Kidney (tissue), 14 donors: ENCODE measurements around the gene CGN. TPM values are rescaled to one million over a fixed set of nuclear protein-coding genes. Genes with fewer than 3 reads are reported as not detected.

Source experiments
- DNase-seq, 5 donors: peaks; one replicate each; pipeline ENCODE4 v3.0.0-alpha.2; 2013 to 2020
- FAIRE-seq: peaks from 2 replicates; lab custom pipeline; 2012; peaks lifted over from hg19 to GRCh38; lab: Jason Lieb, UNC
- H3K27ac ChIP-seq, 2 donors: one replicate each; pipeline ENCODE4 v1.7.0; 2013; ENCODE audit warnings: low read depth in 2 of 2, low read length in 2 of 2, inconsistent platforms in 1 of 2
- H3K27me3 ChIP-seq: one replicate; pipeline ENCODE4 v1.7.1; 2013; ENCODE audit warnings: low read length, inconsistent platforms; ENCODE audit not compliant: control insufficient read depth, insufficient read depth
- H3K36me3 ChIP-seq, 3 donors: one replicate each; pipeline versions ENCODE4 v1.7.0 to v1.7.1; 2013; ENCODE audit warnings: low read length in 3 of 3, control low read depth in 1 of 3, inconsistent platforms in 1 of 3; ENCODE audit not compliant: insufficient read depth in 3 of 3, control insufficient read depth in 2 of 3
- H3K4me1 ChIP-seq, 3 donors: one replicate each; pipeline versions ENCODE4 v1.7.0 to v1.7.1; 2013; ENCODE audit warnings: low read length in 3 of 3, inconsistent platforms in 1 of 3, low read depth in 1 of 3; ENCODE audit not compliant: control insufficient read depth in 2 of 3, insufficient read depth in 2 of 3
- H3K4me3 ChIP-seq, 3 donors: one replicate each; pipeline versions ENCODE4 v1.7.0 to v1.8.1; 2013; ENCODE audit warnings: low read length in 3 of 3, control low read depth in 1 of 3, inconsistent platforms in 1 of 3
- H3K9ac ChIP-seq, 3 donors: one replicate each; pipeline versions ENCODE4 v1.7.0 to v1.7.1; 2013; ENCODE audit warnings: low read length in 3 of 3, control low read depth in 1 of 3, inconsistent platforms in 1 of 3
- H3K9me3 ChIP-seq, 3 donors: one replicate each; pipeline versions ENCODE4 v1.7.0 to v1.7.1; 2013; ENCODE audit warnings: low read length in 3 of 3, control low read depth in 1 of 3, inconsistent platforms in 1 of 3; ENCODE audit not compliant: control insufficient read depth in 2 of 3, insufficient read depth in 1 of 3
- CTCF ChIP-seq: IDR thresholded peaks from 3 replicates; pipeline ENCODE4 v1.5.1; 2012; ENCODE audit warnings: mild to moderate bottlenecking, moderate library complexity, borderline replicate concordance; ENCODE audit not compliant: insufficient read depth; ENCODE audit errors: extremely low read depth
- intact Hi-C: fragments of 100-400 bp; cut with DNase I; formaldehyde crosslinking; loops from one replicate; pipeline ENCODE4 v1.11.1; 2022
- polyA plus RNA-seq: library from polyadenylated mRNA; stranded (reverse); fragments of 350-450 nt; fragmentation: Illumina TruSeq; extraction: RNeasy Lipid Tissue Mini Kit (QIAGEN cat#74804); gene quantifications from one replicate; pipeline ENCODE4 v1.2.3, GENCODE V29; 2014; ENCODE audit warnings: low read depth, low replicate concordance; ENCODE audit not compliant: insufficient read depth
- total RNA-seq: library from RNA; stranded (reverse); fragmentation: NEBNext Ultra II Directional; extraction: Animal tissue kit (Norgen Biotek cat#: 25700); gene quantifications from one replicate; pipeline ENCODE4 v1.2.1, GENCODE V29; 2021
- donor health status: control.
- donor health status: control.
- donor health status: control.
- donor health status: control.
- donor health status: control.
- donor health status: DM: yes; HTN: yes; CAD: no.
- donor health status: Normal renal cell carcinoma (clear cell type).

The CGN gene
- total and polyA plus RNA-seq, 2 donors from 2014 or later, result 24.0 to 41.6 TPM

DNA sequence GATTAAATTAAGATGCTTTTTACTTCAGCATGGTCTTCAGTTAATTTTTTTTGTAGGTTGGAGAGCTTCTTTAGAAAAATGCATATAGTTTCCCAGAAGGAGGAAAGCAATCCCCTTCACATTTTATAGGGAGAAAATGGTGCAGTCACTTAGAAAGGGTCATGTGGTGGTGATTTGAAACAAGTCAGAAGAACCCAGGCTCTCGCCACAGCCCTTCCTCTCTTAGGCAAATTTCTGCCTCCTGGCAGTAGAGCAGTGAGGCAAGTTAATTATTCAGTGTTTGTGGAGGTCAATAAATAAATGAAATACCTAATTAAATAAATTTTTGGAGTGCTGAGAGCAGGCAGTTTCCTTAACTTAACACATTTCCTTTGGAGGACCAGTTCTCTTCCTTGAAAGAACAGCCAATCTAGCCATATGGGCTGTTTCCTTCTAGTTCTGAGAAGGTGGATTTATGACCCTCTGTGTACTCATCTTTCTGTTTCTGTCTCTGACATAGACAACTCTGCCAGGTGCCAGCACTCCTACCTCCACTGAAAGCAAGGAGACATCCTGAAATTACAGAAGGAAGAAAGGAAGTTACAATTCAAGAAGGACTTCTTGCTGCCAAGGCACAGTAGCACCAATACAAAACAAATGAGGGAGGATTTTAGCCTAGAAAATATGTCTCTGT is 32.9 kb upstream of the CGN start:
- H3K4me3 ChIP-seq, result no peak overlapping the region
- H3K4me1 ChIP-seq, result no peaks in the 10 kb centered on the region
- no peak overlapping the region for H3K9ac ChIP-seq
- intact Hi-C loops, result no loop called here
- FAIRE-seq, result no peak
- H3K27ac ChIP-seq, result no peak overlapping the region
- DNase-seq, result no peak
- peaks cover 0 to 3% (median 2%) of the 10 kb centered on the region in 3 donors for H3K9me3 ChIP-seq
- no peaks in the 10 kb centered on the region for H3K27me3 ChIP-seq
- TF ChIP-seq CTCF, result no peak
- no peaks in the 10 kb centered on the region for H3K36me3 ChIP-seq

GRCh38 chr1:151478923-151479322 is 32.3 kb upstream of the CGN start:
- Histone ChIP-seq H3K9ac (no peak overlapping the region), H3K4me3 (no peak overlapping the region), H3K27me3 (no peaks in the 10 kb centered on the region), H3K4me1 (no peaks in the 10 kb centered on the region), H3K27ac (no peak overlapping the region), H3K9me3 (peaks cover 0 to 3% (median 2%) of the 10 kb centered on the region in 3 donors), H3K36me3 (no peaks in the 10 kb centered on the region)
- DNase-seq (no peak), FAIRE-seq (no peak)
- no peak for TF ChIP-seq CTCF
- intact Hi-C loops, result no loop called here

GRCh38 chr1:151479462-151479861 is 31.7 kb upstream of the CGN start:
- Histone ChIP-seq H3K9ac (no peak overlapping the region), H3K4me3 (no peak overlapping the region), H3K27ac (no peak overlapping the region), H3K4me1 (no peaks in the 10 kb centered on the region), H3K9me3 (peaks cover 0 to 3% (median 2%) of the 10 kb centered on the region in 3 donors), H3K36me3 (no peaks in the 10 kb centered on the region), H3K27me3 (no peaks in the 10 kb centered on the region)
- DNase-seq (no peak), FAIRE-seq (no peak)
- intact Hi-C loops, result no loop called here
- no peak for TF ChIP-seq CTCF
